Esophagus squamous epithelium (tissue), 4 donors: ENCODE measurements around the gene FBN3.

Experiments used
- POLR2A ChIP-seq, 4 donors: fragments of 450-650 bp; IDR thresholded peaks; one replicate each; pipeline ENCODE4 v1.6.1; 2017; ENCODE audit warnings: antibody characterized with exemption in 4 of 4, mild to moderate bottlenecking in 4 of 4, moderate library complexity in 3 of 4
- TF ChIP-seq, protein P1 (sequence below), 6 experiments: fragments of 450-650 bp in 4 of 6; fragments of 200-600 bp in 2 of 6; sonication (generic) in 2 of 6; IDR thresholded peaks; one replicate each; pipeline ENCODE4 v1.5.1; 2016 to 2019; ENCODE audit warnings: antibody characterized with exemption in 6 of 6, mild to moderate bottlenecking in 4 of 6, moderate library complexity in 4 of 6

DNA sequence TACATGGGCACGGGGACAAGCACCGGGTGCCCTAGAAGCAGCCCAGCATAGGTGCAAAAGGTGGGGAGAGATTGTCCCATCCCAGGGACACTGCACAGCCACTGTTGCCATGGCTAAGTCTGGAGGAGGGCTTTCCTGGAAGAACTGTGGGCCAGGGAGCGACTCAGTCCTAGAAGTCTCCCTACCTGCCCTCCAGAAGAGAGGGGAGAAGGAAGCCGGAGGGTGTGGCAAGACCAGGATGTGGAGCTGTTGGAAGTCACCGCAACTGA, 2.3 kb upstream of the FBN3 start:
- no peak for TF ChIP-seq POLR2A (IDR thresholded peaks at IDR 0.05)
- TF ChIP-seq, protein P1, sequence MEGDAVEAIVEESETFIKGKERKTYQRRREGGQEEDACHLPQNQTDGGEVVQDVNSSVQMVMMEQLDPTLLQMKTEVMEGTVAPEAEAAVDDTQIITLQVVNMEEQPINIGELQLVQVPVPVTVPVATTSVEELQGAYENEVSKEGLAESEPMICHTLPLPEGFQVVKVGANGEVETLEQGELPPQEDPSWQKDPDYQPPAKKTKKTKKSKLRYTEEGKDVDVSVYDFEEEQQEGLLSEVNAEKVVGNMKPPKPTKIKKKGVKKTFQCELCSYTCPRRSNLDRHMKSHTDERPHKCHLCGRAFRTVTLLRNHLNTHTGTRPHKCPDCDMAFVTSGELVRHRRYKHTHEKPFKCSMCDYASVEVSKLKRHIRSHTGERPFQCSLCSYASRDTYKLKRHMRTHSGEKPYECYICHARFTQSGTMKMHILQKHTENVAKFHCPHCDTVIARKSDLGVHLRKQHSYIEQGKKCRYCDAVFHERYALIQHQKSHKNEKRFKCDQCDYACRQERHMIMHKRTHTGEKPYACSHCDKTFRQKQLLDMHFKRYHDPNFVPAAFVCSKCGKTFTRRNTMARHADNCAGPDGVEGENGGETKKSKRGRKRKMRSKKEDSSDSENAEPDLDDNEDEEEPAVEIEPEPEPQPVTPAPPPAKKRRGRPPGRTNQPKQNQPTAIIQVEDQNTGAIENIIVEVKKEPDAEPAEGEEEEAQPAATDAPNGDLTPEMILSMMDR (IDR thresholded peaks at IDR 0.05): no peak
